Stimulated activated naive CD8-positive, alpha-beta T cell treated with anti-CD3 and anti-CD28 coated beads, Interleukin-15, Interleukin-2, amounts not matched to agents 100 U/mL and 50 U/mL, for 24 hours (primary cell): Measurements from ENCODE around the gene CHST15.

Experiments
- ATAC-seq: fragments of 150-1000 bp; cut with Tn5 transposase; one replicate; pipeline ENCODE4 v1.10.0; 2021
- DNase-seq: peaks from one replicate; pipeline ENCODE4 v3.0.0; 2021

The CHST15 gene

GRCh38 chr10:124081547-124082140, 11.8 kb downstream of the CHST15 start:
- DNase-seq (no peak), ATAC-seq (no peak)

- ATAC-seq (no peak), DNase-seq (no peak)
Measured at GRCh38 chr10:124079864-124080263, 13.5 kb downstream of the CHST15 start.

GRCh38 chr10:124078714-124079113, 14.7 kb downstream of the CHST15 start:
- no peak for ATAC-seq
- DNase-seq: no peak

- ATAC-seq (no peak), DNase-seq (no peak)
Measured at GRCh38 chr10:124078028-124078427, 15.4 kb downstream of the CHST15 start.

- ATAC-seq (no peak), DNase-seq (no peak)
Measured at GRCh38 chr10:124077208-124077993, 16.0 kb downstream of the CHST15 start.

- no peak for DNase-seq
- ATAC-seq: no peak
Measured at GRCh38 chr10:124076148-124076733, 17.2 kb downstream of the CHST15 start.

GRCh38 chr10:124075231-124075955, 18.0 kb downstream of the CHST15 start:
- no peak for DNase-seq
- no peak for ATAC-seq

- no peak for DNase-seq
- ATAC-seq: peak; percentile 37
Measured at GRCh38 chr10:124074501-124075109, 18.8 kb downstream of the CHST15 start.

GRCh38 chr10:124073978-124074377, 19.4 kb downstream of the CHST15 start:
- DNase-seq: no peak
- ATAC-seq: no peak

- ATAC-seq (no peak), DNase-seq (no peak)
Measured at GRCh38 chr10:124072541-124072940, 20.9 kb downstream of the CHST15 start.

GRCh38 chr10:124072106-124072505, 21.3 kb downstream of the CHST15 start:
- no peak for DNase-seq
- ATAC-seq: no peak

- no peak for ATAC-seq
- no peak for DNase-seq
Measured at GRCh38 chr10:124071141-124071540, 22.3 kb downstream of the CHST15 start.

GRCh38 chr10:124070666-124071065, 22.7 kb downstream of the CHST15 start:
- DNase-seq (no peak), ATAC-seq (no peak)

- ATAC-seq (no peak), DNase-seq (no peak)
Measured at GRCh38 chr10:124069341-124070264, 23.8 kb downstream of the CHST15 start.

GRCh38 chr10:124068929-124069328, 24.5 kb downstream of the CHST15 start:
- no peak for ATAC-seq

GRCh38 chr10:124067825-124068400, 25.5 kb downstream of the CHST15 start:
- ATAC-seq (no peak), DNase-seq (no peak)

More at GRCh38 chr10:124068929-124069328, 24.5 kb downstream of the CHST15 start:
- no peak for DNase-seq

- DNase-seq (no peak), ATAC-seq (no peak)
Measured at GRCh38 chr10:124066781-124067714, 26.4 kb downstream of the CHST15 start.

- DNase-seq (no peak), ATAC-seq (no peak)
Measured at GRCh38 chr10:124066126-124066700, 27.2 kb downstream of the CHST15 start.

- ATAC-seq (no peak), DNase-seq (no peak)
Measured at GRCh38 chr10:124065382-124066125, 27.8 kb downstream of the CHST15 start.
